Breast epithelium (tissue), 3 donors: Measurements from ENCODE around the gene PASK.

ENCODE experiments used
- CTCF ChIP-seq, 3 donors: fragments of 450-650 bp; IDR thresholded peaks; one replicate each; pipeline ENCODE4 v1.5.1; 2016 to 2017; ENCODE audit warnings: antibody characterized with exemption in 3 of 3, mild to moderate bottlenecking in 3 of 3, moderate library complexity in 3 of 3
- POLR2A ChIP-seq: fragments of 450-650 bp; IDR thresholded peaks from one replicate; pipeline ENCODE4 v1.6.1; 2016; ENCODE audit warnings: antibody characterized with exemption, mild to moderate bottlenecking, moderate library complexity
- POLR2AphosphoS5 ChIP-seq, 3 donors: sonication (generic); formaldehyde crosslinking; IDR thresholded peaks; one replicate each; pipeline ENCODE4 v1.6.1; 2017; ENCODE audit warnings: antibody characterized with exemption in 3 of 3

GRCh38 chr2:241126771-241127202 is 22.5 kb downstream of the PASK start:
- TF ChIP-seq POLR2A: no peak
- TF ChIP-seq CTCF (IDR thresholded peaks at IDR 0.05): no peak
- no peak for TF ChIP-seq POLR2AphosphoS5 (IDR thresholded peaks at IDR 0.05)
